Fibroblast of skin of left biceps (primary cell): ENCODE data around the gene OSBPL3.
A peak's percentile ranks its signal among the peaks of the same experiment; 100 is the strongest.

Experiments
- DNase-seq, 2 experiments: peaks; one replicate each; pipeline ENCODE4 v3.0.0-alpha.2; 2013; ENCODE audit warnings: low read depth in 2 of 2

OSBPL3 gene

DNA sequence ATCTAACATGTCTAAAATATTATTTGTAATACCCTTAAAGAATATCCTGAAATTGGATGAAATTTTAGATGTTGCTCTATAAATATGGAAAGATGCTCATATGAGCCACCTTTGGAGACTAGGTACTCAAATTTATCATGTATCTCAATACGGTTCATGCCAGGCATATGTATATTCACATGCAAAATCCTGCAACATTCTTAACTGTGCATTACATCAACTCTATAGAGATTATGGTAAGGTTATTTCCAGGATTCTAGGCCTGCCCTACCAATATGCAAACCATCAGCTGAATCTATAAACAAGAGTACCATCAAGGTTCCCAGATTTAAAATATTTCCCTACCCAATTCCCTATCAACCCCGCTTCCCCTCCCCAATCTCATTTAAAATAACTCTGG is 27.5 kb downstream of the OSBPL3 start:
- DNase-seq = no peak

DNA sequence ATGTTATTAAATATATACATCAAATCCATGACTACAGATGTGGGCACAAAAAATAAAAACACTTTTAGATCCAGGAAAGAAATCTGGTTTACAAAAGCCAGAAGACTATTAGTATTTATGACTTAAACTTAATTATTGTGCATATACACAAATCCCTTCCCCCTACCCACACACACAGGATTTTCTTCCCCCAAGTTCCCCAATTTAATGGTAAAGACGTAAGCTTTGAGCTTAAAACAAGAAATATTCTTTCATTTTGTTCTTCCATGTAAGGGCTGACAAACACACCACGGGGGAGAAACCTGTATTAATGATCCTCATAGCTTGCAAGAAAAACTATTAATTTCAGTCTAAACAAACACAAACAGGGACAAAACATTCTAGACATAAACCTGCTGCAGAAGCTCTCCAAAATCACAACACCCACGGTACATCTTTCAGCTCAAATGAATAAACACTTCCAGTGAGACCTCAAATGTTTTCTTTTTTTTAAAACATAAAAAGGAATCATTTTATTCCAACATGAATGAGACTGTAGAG is 28.5 kb downstream of the OSBPL3 start:
- no peak for DNase-seq

DNA sequence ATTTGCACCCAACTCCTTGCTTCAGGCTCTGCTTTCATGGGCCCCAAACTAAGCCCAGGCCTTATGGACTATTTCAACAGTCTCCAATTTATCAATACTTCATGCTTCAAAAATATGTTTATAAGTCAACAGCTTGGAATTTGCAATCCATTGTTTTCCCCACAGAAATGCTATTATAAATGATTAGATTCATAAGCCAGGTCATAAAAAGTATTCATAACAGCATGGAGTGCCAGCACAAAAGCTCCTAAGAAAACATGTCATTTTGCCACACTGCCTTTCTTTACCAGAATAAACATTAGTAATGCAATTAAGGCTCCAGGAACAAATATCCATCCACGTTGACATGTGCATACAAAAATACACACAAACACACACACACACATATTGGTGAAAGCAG is 30.1 kb downstream of the OSBPL3 start:
- no peak for DNase-seq

DNA sequence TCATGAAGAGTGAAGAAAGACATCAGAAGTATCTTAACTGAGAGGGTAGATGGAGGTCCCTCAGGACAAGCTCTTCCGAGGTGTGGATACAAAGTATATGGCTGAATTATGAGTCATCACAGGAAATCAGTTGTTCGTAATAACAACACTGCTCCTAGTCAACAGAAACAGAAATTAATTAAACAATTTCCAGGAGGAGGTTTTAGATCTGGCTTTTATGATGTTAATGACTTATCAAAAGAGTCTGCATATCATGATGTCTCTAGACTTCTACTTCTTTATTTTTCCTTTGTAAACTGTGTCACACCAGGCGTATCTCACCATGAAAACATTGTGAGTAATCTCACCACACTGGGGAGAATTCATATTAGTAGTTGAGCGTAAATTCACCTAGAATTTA is 31.2 kb downstream of the OSBPL3 start:
- DNase-seq = no peak

DNA sequence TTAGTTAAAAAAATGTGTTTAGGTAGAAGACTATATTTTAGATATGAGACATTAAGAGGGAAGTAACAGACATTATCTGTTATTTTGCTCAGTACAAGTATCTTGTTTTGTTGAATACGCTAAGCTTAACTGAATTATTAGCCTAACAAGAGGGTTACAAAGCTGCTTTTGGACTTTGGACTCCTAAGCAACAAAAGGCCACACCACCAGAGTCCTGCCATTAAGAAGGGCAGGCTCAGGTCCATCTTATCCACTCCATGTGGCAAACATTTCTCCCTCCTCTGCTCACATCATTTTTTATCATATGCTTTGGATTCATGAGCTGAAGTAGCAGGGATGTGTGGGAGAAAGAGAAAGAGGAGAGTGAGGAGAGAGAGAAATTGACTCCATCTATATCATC is 33.5 kb downstream of the OSBPL3 start:
- DNase-seq = no peak

DNA sequence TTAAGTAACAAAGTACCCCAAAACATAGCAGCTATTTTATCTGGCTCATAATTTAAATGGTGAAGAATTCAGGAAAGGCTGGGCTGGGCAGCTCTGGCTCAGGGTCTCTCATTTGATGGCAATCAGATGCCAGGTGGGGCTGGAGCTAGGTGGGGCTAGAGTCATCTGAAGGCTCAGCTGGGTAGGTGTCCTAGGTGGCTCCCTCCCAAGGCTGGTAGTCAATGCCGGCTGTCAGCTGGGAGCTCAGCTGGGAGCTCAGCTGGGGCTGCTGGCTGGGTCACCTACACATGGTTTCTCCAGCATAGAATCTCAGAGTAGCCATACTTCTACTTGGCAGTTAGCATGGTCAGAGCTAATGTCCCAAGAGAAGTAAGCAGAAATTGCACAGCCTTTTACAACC is 34.1 kb downstream of the OSBPL3 start:
- DNase-seq = no peak

DNA sequence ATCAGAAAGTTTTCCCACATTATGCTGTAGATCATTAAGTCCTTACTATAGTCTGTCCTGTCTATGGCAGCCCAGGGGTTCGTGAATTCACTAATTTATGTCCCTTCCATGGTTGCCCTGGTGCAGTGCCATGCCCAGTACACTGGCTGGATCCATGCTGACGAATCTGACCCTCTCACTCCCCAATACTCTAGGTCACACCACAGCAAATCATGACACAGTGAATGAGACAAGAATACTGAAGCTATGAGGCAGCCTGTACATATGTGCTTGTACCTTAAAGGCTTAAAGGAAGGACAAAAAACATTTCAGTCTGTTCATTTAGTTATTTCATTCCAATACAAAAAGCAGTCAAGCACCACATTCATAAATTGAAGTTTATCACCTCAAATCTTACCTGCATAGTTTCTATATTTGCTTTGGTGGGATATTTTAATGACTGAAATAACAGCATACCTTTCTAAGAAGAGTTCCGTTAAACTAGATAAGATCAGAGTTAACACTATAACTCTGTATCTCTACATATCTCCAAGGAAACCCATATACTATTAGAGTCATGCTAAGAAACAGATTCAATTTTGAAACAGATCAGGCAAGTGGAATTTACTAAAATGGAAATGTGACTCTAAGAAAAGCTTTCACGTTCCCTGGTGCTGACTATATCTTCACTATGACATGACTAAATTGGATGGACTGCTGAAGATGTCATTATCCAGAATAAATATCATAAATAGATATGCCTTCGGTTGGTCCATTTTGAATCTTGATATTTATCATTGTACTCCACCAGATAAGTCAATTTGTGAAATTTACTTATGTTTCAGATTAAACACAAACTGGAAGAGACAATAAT is 36.7 kb downstream of the OSBPL3 start:
- no peak for DNase-seq

DNA sequence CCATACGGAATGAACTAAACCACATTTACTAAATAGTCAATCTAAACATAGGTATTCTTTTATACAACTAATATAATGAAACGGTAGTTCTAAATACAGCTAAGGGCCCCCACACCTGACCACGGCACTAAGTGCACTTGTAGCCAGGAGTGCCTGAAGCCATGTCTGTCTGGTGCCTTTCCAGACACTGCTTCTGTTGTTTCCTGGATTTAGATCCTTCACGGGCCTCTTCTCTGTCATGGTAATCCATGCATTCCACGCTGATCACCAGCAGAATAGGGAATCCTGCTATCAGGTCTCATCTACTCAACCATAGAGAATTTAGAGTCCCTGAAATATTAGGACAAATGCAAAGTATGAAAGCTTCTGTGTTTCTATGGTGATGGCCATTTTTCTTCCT is 37.8 kb downstream of the OSBPL3 start:
- no peak for DNase-seq

DNA sequence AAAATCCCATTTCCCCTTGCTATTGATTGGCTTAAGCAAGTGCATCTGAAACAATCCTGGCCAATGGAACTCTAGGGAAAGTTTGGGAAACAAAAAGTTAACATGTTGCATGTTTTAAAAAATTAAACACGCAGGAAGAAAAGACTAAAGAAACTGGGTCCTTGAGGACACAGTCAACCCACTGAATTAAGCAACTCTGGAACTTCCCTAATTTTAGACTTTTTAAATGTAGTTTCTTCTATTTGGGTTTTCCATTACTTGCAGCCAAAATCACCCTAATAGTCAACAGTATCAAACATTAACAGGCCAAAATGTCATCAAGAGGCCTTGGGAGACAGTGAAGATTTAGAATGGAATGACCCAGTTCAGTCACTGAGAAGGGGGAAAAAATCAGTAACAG is 40.6 kb downstream of the OSBPL3 start:
- no peak for DNase-seq

DNA sequence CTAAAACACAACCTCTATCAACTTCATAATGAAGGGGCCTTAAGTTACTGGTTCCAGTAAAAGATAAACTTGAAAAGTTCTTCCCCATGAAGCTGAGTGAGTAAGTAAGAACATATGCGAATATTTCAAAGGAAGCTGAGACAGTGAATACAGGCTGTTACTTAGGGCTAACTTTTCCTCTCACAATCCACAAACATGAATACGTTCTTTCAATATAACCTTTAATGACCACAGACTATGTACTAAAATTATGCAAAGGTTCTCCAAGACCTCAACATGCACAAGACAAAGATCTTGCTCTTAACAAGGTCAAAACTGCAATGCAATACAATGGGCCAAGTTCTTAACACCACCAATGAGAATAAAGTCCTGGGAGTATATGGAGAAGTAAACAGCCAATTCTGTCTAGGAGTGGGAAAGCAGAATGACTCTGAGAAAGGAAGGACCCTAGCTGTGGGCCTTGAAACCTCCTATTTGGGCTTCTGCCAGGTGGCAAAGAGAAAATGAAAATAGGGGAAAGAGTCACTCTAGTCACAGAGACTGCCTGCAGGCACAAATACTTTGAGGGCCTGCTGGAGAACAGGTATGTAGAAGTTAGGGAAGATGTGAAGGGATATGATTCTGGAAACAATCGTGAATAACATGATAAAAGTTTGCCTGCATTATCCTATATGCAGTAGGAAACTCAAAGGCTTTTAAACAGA is 43.7 kb downstream of the OSBPL3 start:
- DNase-seq = no peak

DNA sequence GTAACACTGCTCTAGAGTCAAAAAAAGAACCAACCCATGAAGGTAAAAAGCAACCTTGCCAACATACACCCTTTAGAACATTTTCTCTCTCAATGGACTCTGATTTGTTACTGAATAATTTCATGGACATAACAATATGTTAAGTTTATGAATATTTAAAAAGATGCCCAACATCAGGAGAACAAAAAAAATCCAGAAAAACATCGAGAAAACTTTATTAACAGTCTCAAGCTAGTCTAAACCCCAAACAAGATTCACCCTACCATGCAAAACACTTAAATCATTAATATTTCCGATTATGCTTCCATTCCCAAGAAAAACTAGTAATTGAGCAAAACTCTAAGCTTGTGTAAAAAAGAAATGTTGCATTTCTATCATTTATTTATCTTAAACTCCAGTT is 46.7 kb downstream of the OSBPL3 start:
- no peak for DNase-seq

DNA sequence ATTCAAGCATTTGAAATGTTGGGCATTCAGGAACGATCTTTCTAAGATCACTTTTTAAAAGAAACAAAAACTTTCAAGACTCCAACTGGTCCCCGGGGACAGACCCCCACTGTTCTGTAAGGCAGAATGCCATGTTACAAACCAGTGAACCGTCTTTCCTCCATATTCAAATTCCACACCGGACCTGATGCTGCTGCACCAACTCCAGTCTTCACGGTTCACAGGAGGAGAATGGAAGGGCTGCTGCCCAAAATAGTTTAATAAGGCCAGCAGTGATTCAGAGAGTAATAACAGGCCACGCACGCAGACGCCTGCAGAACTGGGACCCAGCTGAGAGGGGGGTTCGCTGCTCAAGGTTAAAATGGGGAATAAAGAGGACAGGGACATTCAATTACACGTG is 47.2 kb downstream of the OSBPL3 start:
- no peak for DNase-seq

DNA sequence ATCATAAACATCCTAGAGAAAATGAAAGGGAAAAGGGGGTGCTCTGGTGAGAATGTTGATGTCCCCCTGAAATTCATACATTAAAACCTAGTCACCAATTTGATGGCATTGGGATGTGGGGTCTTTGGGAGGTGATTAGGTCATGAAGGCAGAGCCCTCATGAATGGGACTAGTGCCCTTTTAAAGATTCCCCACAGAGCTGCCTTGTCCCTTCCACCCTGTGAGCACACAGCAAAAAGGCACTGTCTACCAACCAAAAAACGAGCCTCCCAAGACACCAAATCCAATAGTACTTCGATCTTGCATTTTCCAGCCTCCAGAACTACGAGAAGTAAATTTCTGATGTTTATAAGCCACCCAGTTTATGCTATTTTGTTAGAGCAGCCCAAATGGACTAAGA is 47.6 kb downstream of the OSBPL3 start:
- no peak for DNase-seq

DNA sequence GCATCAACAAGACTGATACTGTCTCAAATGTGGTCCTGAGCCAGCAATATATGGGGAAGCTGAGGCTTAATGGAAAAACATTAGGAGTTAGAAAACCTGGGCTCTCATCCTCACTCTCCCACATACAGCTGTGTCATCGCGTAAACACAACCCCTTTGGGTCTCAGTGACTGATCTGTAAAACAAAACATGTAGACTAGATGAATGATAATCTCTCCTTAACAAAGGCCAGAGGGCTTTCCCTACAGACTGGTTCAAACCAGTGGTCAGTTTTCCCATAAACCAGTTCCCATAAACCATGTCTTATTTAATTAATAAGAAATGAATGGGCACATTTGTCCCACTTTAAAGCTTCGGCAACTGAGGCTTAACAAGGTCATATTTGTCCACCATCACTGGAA is 48.1 kb downstream of the OSBPL3 start:
- no peak for DNase-seq

DNA sequence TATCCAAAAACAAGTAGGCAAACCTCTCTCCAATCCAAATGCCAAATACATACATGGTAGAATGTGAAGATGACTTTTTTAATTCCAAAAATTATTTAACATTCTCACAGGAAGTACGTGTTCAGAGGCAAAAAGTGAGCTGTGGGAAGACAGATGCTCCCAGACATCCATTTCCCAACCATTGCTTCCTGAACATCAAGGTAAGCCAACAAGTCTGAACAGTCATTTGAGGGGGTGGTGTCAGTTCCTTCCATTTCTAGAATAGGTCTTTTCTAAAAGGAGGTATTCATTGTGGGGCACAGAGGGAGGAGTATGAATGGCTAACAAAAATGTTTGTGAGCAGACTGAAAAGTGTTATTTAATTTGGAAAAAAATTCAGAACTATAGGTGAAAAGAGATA is 49.1 kb downstream of the OSBPL3 start:
- no peak for DNase-seq

DNA sequence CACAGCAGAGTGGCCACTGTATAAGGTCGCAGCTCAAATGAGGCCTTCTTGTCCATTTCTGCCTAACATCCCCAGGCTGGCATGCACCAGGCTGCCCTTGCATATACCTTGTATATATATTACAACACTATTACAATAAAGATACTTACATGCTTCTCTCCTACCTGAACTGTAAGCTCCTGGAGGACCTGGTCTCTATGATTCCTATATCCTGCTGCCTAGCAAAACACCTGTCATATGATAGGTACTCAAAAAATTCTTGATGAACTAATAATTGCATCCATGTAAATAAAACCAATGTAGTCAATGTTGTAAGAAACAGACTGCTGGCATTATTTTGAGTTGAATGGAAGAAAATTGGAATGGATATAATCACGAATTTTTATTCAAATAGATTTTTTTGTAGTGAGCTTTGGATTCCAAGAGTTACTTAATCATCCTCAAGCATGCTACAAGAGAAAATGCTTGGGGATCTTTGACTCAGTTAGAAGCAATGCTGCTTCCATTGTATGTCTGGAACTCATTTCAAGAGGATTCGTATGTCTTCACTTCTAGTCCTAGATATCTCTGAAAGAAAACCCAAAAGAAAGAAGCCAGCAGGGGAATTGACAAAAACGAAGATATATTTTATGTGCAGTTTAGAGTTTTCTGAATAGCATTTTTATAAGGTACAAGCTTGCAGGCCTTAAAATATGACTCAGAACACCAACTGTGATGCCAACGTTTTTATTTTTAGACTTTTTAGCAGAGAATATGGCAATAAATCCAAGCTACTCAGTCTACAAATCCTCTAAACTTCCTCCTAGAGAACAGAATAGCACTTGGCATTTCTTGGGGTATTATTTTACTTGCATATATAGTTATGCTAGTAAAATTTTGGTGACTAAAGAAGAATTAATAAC is 53.1 kb downstream of the OSBPL3 start:
- peak; percentile 64 to 70 for DNase-seq

DNA sequence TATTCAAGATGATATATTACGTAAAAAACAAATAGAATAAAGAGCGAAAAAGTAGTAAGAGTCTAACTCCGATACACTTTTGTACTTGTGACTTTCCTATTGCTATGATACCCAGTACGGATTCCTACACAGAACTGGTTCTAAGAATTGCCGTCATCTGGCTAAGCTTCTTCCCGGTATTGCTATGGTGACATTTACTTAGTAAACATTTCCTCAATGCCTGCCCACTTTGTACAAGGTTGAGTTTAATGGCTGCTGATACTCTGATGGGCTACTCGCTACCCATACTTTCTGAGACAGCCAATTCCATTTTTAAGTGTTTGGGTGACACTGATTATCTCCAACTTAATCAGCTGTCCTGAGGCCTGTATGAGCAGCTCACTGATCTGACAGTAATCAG is 55.6 kb downstream of the OSBPL3 start:
- no peak for DNase-seq

DNA sequence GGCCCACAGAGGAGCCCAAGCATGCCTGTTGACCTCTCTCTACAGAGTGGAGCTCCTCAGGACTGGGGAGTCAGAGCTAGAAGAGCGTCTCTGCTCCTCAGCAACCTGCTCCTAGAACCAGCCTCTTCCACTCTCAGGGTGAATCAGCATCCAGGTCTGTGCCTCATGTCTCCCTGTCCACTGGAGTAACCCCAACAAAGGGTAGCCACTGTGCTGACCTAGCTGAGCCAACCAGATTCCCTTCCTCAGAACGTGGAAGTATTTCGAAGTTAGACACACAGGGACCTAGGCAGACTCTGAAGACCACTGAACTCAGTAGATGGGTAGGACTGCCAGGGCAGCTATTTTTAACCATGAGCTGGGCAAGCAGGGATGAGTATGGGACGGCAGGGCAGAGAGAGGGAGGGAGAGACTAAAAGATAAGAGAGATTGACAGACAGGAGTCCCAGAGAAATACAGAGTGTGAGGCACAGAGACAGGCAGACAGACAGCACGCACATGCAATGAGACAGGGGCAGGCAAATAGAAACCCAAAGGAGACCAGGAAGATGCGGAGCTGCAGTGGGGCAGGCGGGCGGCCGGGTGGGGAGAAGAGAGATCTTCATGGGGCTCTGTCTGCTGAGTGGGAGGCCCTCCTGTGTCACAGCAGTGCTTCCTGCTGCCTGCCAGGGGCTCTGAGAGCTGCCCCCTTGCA is 56.7 kb downstream of the OSBPL3 start:
- DNase-seq = no peak

DNA sequence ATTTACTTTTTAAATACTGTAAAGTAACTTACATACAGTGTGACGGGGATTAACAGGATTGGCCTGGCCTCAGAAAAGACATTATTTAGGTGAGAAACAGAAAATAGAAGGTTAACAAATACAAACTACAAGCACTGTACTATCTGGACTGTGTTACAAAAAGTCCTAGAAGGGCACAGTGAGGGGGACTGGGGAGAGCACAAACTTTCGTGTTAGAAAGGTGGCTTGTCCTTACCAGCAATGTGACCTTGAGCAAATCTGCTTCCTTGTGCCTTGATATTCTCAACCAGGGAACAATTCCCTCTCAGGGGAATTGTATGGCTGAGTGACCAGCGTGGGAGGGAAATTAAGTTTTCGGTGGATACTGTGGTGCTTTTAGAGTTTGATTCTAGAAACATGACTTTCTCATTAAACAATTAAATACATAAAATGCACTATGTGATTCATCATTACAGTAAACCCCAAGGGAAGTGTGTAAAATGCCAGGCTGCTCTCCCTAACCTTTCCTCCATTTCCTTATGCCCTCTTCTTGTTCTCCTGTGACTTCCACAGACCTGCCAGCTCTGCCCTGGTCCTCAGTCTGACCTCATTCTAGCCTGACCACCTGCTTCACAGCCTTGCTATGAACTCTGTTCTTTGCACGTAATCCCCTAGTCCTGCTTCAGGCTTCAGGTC is 57.7 kb downstream of the OSBPL3 start:
- no peak for DNase-seq

DNA sequence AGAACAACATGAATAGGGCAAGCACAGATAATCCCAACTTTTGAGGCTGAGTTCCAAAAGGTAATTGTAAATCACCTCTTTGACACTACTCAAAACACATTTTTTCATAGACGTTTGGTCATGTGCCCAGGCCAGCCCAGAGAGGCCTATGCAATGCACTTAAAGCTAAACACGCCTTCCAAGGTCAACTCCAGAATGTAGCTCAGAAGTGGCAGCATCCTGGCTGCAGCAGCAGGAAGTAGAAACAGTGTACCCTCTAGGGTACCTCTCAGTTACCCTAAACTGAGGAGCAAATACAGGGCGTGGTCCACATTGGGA is 58.7 kb downstream of the OSBPL3 start:
- DNase-seq = no peak
